Measurements from ENCODE around the gene SLIT3. TPM values are rescaled to one million over a fixed set of nuclear protein-coding genes. Genes with fewer than 3 reads are reported as not detected.
"Not testable (repeated sequence)": the region's sequence is repeated elsewhere in the genome, so short reads cannot be mapped to it uniquely, and the experiment has no call there.

SLIT3 gene
- total RNA-seq, 1 experiment from 2014 or later = not detected

GRCh38 chr5:168743617-168744016, 557.3 kb downstream of the SLIT3 start:
- H3K9me2 ChIP-seq (ENCODE audit: insufficient read depth) = no peaks in the 10 kb centered on the region
- ChIA-PET CTCF (no interaction called here), POLR2A (ENCODE audit: unreplicated experiment) (no interaction called here)
- H3K27me3 ChIP-seq (ENCODE audit: insufficient read depth, low read depth) = peaks cover 59% of the 10 kb centered on the region
- no peaks in the 10 kb centered on the region for H3K9me3 ChIP-seq (ENCODE audit: insufficient read depth, low read depth)
- H3K36me3 ChIP-seq (ENCODE audit: low read depth) = no peaks in the 10 kb centered on the region
- H3K4me3 ChIP-seq = no peak overlapping the region
- no peaks in the 10 kb centered on the region for H3K79me2 ChIP-seq (ENCODE audit: low read depth)
- no peak overlapping the region for H2AFZ ChIP-seq
- intact Hi-C loops (cut with micrococcal nuclease; ENCODE audit: unreplicated experiment) = no loop called here
- H3K27ac ChIP-seq = no peak overlapping the region
- no peak for DNase-seq
- TF ChIP-seq CTCF (conservative IDR thresholded peaks at IDR 0.05) (no peak), EZH2 (IDR thresholded peaks at IDR 0.05; ENCODE audit: low read depth) (no peak)
- H3K4me2 ChIP-seq = no peak overlapping the region
- BruUV-seq (replicated peaks) = no TSS peak
- H3F3A ChIP-seq (ENCODE audit: insufficient read depth, low read depth) = no peaks in the 10 kb centered on the region
- no peaks in the 10 kb centered on the region for H3K4me1 ChIP-seq (replicated peaks; ENCODE audit: insufficient read depth)
- no peaks in the 10 kb centered on the region for H4K20me1 ChIP-seq (ENCODE audit: insufficient read depth)

GRCh38 chr5:168742311-168742710, 558.6 kb downstream of the SLIT3 start:
- H3K36me3 ChIP-seq (ENCODE audit: low read depth); DNase-seq; H4K20me1 ChIP-seq (ENCODE audit: insufficient read depth); BruUV-seq (replicated peaks); H3K9me3 ChIP-seq (ENCODE audit: insufficient read depth, low read depth); H3K79me2 ChIP-seq (ENCODE audit: low read depth); H3K27ac ChIP-seq; CTCF ChIA-PET; H3K4me2 ChIP-seq; H3F3A ChIP-seq (ENCODE audit: insufficient read depth, low read depth); intact Hi-C loops (cut with micrococcal nuclease; ENCODE audit: unreplicated experiment); H2AFZ ChIP-seq; H3K9me2 ChIP-seq (ENCODE audit: insufficient read depth); H3K4me3 ChIP-seq; H3K4me1 ChIP-seq (replicated peaks; ENCODE audit: insufficient read depth): not testable (repeated sequence)
- POLR2A ChIA-PET (ENCODE audit: unreplicated experiment) = interaction anchor here (0.7 kb wide), 1 partner anchor 19 kb away, joined by 14 read pairs; no protein-coding TSS in a partner anchor
- H3K27me3 ChIP-seq (ENCODE audit: insufficient read depth, low read depth) = peaks cover 60% of the 10 kb centered on the region

GRCh38 chr5:168740811-168741213, 560.1 kb downstream of the SLIT3 start:
- no TSS peak for BruUV-seq (replicated peaks)
- Histone ChIP-seq H3K27ac (no peak overlapping the region), H3F3A (ENCODE audit: insufficient read depth, low read depth) (no peaks in the 10 kb centered on the region), H4K20me1 (ENCODE audit: insufficient read depth) (no peaks in the 10 kb centered on the region), H3K4me2 (no peak overlapping the region), H3K9me2 (ENCODE audit: insufficient read depth) (no peaks in the 10 kb centered on the region), H3K4me1 (replicated peaks; ENCODE audit: insufficient read depth) (no peaks in the 10 kb centered on the region), H3K79me2 (ENCODE audit: low read depth) (no peaks in the 10 kb centered on the region), H3K36me3 (ENCODE audit: low read depth) (no peaks in the 10 kb centered on the region), H3K4me3 (no peak overlapping the region), H3K9me3 (ENCODE audit: insufficient read depth, low read depth) (no peaks in the 10 kb centered on the region), H2AFZ (no peak overlapping the region), H3K27me3 (ENCODE audit: insufficient read depth, low read depth) (peaks cover 65% of the 10 kb centered on the region)
- TF ChIP-seq EZH2 (IDR thresholded peaks at IDR 0.05; ENCODE audit: low read depth) = no peak
- no peak for TF ChIP-seq CTCF (conservative IDR thresholded peaks at IDR 0.05)
- CTCF ChIA-PET = interaction anchor here (0.5 kb wide), 1 partner anchor 158 kb away, joined by 5 read pairs; no protein-coding TSS in a partner anchor
- intact Hi-C loops (cut with micrococcal nuclease; ENCODE audit: unreplicated experiment) = no loop called here
- no peak for DNase-seq
- POLR2A ChIA-PET (ENCODE audit: unreplicated experiment) = no interaction called here

GRCh38 chr5:168740092-168740800, 560.7 kb downstream of the SLIT3 start:
- CTCF ChIA-PET = interaction anchor here (0.5 kb wide), 1 partner anchor 157 kb away, joined by 5 read pairs; no protein-coding TSS in a partner anchor
- no TSS peak for BruUV-seq (replicated peaks)

More at GRCh38 chr5:168740092-168740800, 560.7 kb downstream of the SLIT3 start:
- Histone ChIP-seq H3K9me2 (ENCODE audit: insufficient read depth) (no peaks in the 10 kb centered on the region), H3K4me3 (no peak overlapping the region), H3K4me2 (no peak overlapping the region), H3K4me1 (replicated peaks; ENCODE audit: insufficient read depth) (no peaks in the 10 kb centered on the region), H3K9me3 (ENCODE audit: insufficient read depth, low read depth) (no peaks in the 10 kb centered on the region), H3K27ac (no peak overlapping the region), H3K79me2 (ENCODE audit: low read depth) (no peaks in the 10 kb centered on the region), H3K27me3 (ENCODE audit: insufficient read depth, low read depth) (peaks cover 67% of the 10 kb centered on the region), H4K20me1 (ENCODE audit: insufficient read depth) (no peaks in the 10 kb centered on the region), H3F3A (ENCODE audit: insufficient read depth, low read depth) (no peaks in the 10 kb centered on the region), H3K36me3 (ENCODE audit: low read depth) (no peaks in the 10 kb centered on the region), H2AFZ (no peak overlapping the region)
- TF ChIP-seq EZH2 (IDR thresholded peaks at IDR 0.05; ENCODE audit: low read depth) (no peak), CTCF (conservative IDR thresholded peaks at IDR 0.05) (no peak)
- POLR2A ChIA-PET (ENCODE audit: unreplicated experiment) = no interaction called here
- intact Hi-C loops (cut with micrococcal nuclease; ENCODE audit: unreplicated experiment) = no loop called here
- DNase-seq = no peak

Measured in PC-9 (cell line).